PC-9 (cell line): ENCODE measurements around the gene MGAT3. TPM values are rescaled to one million over a fixed set of nuclear protein-coding genes. Genes with fewer than 3 reads are reported as not detected.

Experiments
- BruUV-seq: library from RNA; stranded (reverse); fragments of 400-500 nt; replicated peaks from 2 replicates; lab custom pipeline; 2021; lab: Mats Ljungman, UMichigan
- CTCF ChIA-PET: fragments of 300-600 bp; sonication (Branson Sonifier 250); formaldehyde crosslinking; loops from one replicate; lab custom pipeline; 2022; ENCODE audit warnings: antibody characterized with exemption; lab: Charles Lee
- POLR2A ChIA-PET: fragments of 300-600 bp; sonication (Branson Sonifier 250); formaldehyde crosslinking; loops from one replicate; lab custom pipeline; 2022; ENCODE audit warnings: antibody characterized with exemption; ENCODE audit not compliant: unreplicated experiment; lab: Charles Lee
- DNase-seq, 2 experiments: peaks; one replicate each; pipeline versions ENCODE4 v3.0.0 to v3.0.0-alpha.2; 2015 to 2022; ENCODE audit warnings: mixed read lengths in 1 of 2
- H2AFZ ChIP-seq: fragments of 200-600 bp; sonication (generic); 2 replicates; pipeline ENCODE4 v1.8.1; 2017; ENCODE audit warnings: antibody characterized with exemption
- H3F3A ChIP-seq: fragments of 200-600 bp; sonication (generic); 2 replicates; pipeline ENCODE4 v1.8.1; 2017; ENCODE audit warnings: antibody characterized with exemption, mild to moderate bottlenecking, low read depth; ENCODE audit not compliant: insufficient read depth
- H3K27ac ChIP-seq: fragments of 200-600 bp; sonication (generic); 2 replicates; pipeline ENCODE4 v1.6.1; 2016; ENCODE audit warnings: mixed run types
- H3K27me3 ChIP-seq: fragments of 200-600 bp; sonication (generic); 2 replicates; pipeline ENCODE4 v1.6.1; 2016; ENCODE audit warnings: low read depth, mixed run types; ENCODE audit not compliant: insufficient read depth
- H3K36me3 ChIP-seq: fragments of 200-600 bp; sonication (generic); 2 replicates; pipeline ENCODE4 v1.6.1; 2016; ENCODE audit warnings: low read depth, mixed run types
- H3K4me1 ChIP-seq: fragments of 200-600 bp; sonication (generic); replicated peaks from 2 replicates; pipeline ENCODE4 v1.6.1; 2016; ENCODE audit warnings: mixed run types; ENCODE audit not compliant: insufficient read depth
- H3K4me2 ChIP-seq: fragments of 200-600 bp; sonication (generic); 2 replicates; pipeline ENCODE4 v1.6.1; 2017; ENCODE audit warnings: mixed run types
- H3K4me3 ChIP-seq: fragments of 200-600 bp; sonication (generic); 2 replicates; pipeline ENCODE4 v1.6.1; 2016; ENCODE audit warnings: mixed run types
- H3K79me2 ChIP-seq: fragments of 200-600 bp; sonication (generic); 2 replicates; pipeline ENCODE4 v1.6.1; 2017; ENCODE audit warnings: low read depth, mixed run types
- H3K9me2 ChIP-seq: fragments of 200-600 bp; sonication (generic); 2 replicates; pipeline ENCODE4 v1.8.1; 2017; ENCODE audit warnings: mild to moderate bottlenecking; ENCODE audit not compliant: insufficient read depth
- H3K9me3 ChIP-seq: fragments of 200-600 bp; sonication (generic); 2 replicates; pipeline ENCODE4 v1.8.1; 2016; ENCODE audit warnings: low read depth; ENCODE audit not compliant: insufficient read depth
- H4K20me1 ChIP-seq: fragments of 200-600 bp; sonication (generic); 2 replicates; pipeline ENCODE4 v1.8.1; 2017; ENCODE audit not compliant: insufficient read depth
- CTCF ChIP-seq: fragments of 200-600 bp; sonication (generic); conservative IDR thresholded peaks from 2 replicates; pipeline ENCODE4 v1.6.1; 2017; ENCODE audit warnings: mixed run types, antibody characterized with exemption, mild to moderate bottlenecking, moderate library complexity
- EZH2 ChIP-seq: fragments of 200-600 bp; sonication (generic); IDR thresholded peaks from 2 replicates; pipeline ENCODE4 v1.8.0; 2017; ENCODE audit warnings: antibody characterized with exemption, low read depth
- intact Hi-C: fragments of 100-400 bp; cut with micrococcal nuclease; formaldehyde crosslinking; loops from one replicate; pipeline ENCODE4 v1.10.0; 2022; ENCODE audit not compliant: unreplicated experiment
- total RNA-seq: library from RNA; stranded (reverse); gene quantifications from 2 replicates; pipeline ENCODE4 v1.2.3, GENCODE V29; 2021

MGAT3 gene
- total RNA-seq, 1 experiment from 2014 or later: not detected

GRCh38 chr22:39434243-39434653, 22.6 kb upstream of the MGAT3 start:
- peaks cover 7% of the 10 kb centered on the region for H3K4me1 ChIP-seq
- H3K9me3 ChIP-seq: no peaks in the 10 kb centered on the region
- no peaks in the 10 kb centered on the region for H3K36me3 ChIP-seq
- H3K4me3 ChIP-seq: no peak overlapping the region
- peaks cover 3% of the 10 kb centered on the region; the same call in 1 of the 2 replicates for H3F3A ChIP-seq
- no peak for TF ChIP-seq EZH2
- no peak for TF ChIP-seq CTCF
- no peaks in the 10 kb centered on the region for H3K79me2 ChIP-seq
- H3K4me2 ChIP-seq: no peak overlapping the region
- no peak overlapping the region for H2AFZ ChIP-seq
- no peak overlapping the region for H3K27ac ChIP-seq
- ChIA-PET CTCF (interaction anchor here (0.6 kb wide), 1 partner anchor 87 kb away, joined by 4 read pairs; no protein-coding TSS in a partner anchor), POLR2A (interaction anchor here (0.7 kb wide), 1 partner anchor 83 kb away, joined by 3 read pairs; no protein-coding TSS in a partner anchor)
- H3K27me3 ChIP-seq: no peaks in the 10 kb centered on the region
- H4K20me1 ChIP-seq: no peaks in the 10 kb centered on the region
- no TSS peak for BruUV-seq
- intact Hi-C loops: no loop called here
- no peaks in the 10 kb centered on the region for H3K9me2 ChIP-seq
- no peak for DNase-seq

GRCh38 chr22:39434721-39435120, 22.1 kb upstream of the MGAT3 start:
- H4K20me1 ChIP-seq: no peaks in the 10 kb centered on the region
- H3K27ac ChIP-seq: no peak overlapping the region
- intact Hi-C loops: loop anchor here (5.0 kb wide), 2 partner anchors 38 to 68 kb away; partner anchors contain the start of gene MIEF1
- no peaks in the 10 kb centered on the region for H3K27me3 ChIP-seq
- no peak overlapping the region for H3K4me2 ChIP-seq
- no peak overlapping the region for H3K4me3 ChIP-seq
- TF ChIP-seq CTCF: no peak
- no peak for TF ChIP-seq EZH2
- H3F3A ChIP-seq: peaks cover 3% of the 10 kb centered on the region; the same call in 1 of the 2 replicates
- ChIA-PET CTCF (no interaction called here), POLR2A (interaction anchor here (0.7 kb wide), 1 partner anchor 82 kb away, joined by 3 read pairs; no protein-coding TSS in a partner anchor)
- no TSS peak for BruUV-seq
- H3K4me1 ChIP-seq: peaks cover 7% of the 10 kb centered on the region
- no peaks in the 10 kb centered on the region for H3K9me2 ChIP-seq
- H3K36me3 ChIP-seq: no peaks in the 10 kb centered on the region
- H3K79me2 ChIP-seq: no peaks in the 10 kb centered on the region
- H2AFZ ChIP-seq: no peak overlapping the region
- no peaks in the 10 kb centered on the region for H3K9me3 ChIP-seq
- DNase-seq: no peak

GRCh38 chr22:39435616-39436015, 21.2 kb upstream of the MGAT3 start:
- Histone ChIP-seq H3K4me3 (no peak overlapping the region), H3K27ac (no peak overlapping the region), H4K20me1 (no peaks in the 10 kb centered on the region), H3K4me1 (peaks cover 7% of the 10 kb centered on the region), H2AFZ (no peak overlapping the region), H3F3A (peaks cover 3% of the 10 kb centered on the region; the same call in 1 of the 2 replicates), H3K9me3 (no peaks in the 10 kb centered on the region), H3K36me3 (no peaks in the 10 kb centered on the region), H3K27me3 (no peaks in the 10 kb centered on the region), H3K4me2 (no peak overlapping the region), H3K79me2 (no peaks in the 10 kb centered on the region), H3K9me2 (no peaks in the 10 kb centered on the region)
- ChIA-PET CTCF (no interaction called here), POLR2A (no interaction called here)
- TF ChIP-seq EZH2: no peak
- no peak for TF ChIP-seq CTCF
- no peak for DNase-seq
- BruUV-seq: no TSS peak
- intact Hi-C loops: loop anchor here (5.0 kb wide), 2 partner anchors 37 to 67 kb away; partner anchors contain the start of gene MIEF1
